ENCODE measurements around the gene HDDC3. TPM values are rescaled to one million over a fixed set of nuclear protein-coding genes. Genes with fewer than 3 reads are reported as not detected.

Gene HDDC3
- total and polyA plus RNA-seq, 3 experiments from 2014 or later, result 34.7 to 43.5 (median 39.5) TPM

GRCh38 chr15:90952901-90953677 lies 20.7 kb upstream of the HDDC3 start:
- Mint-ChIP-seq H3K36me3 (peaks cover 0 to 60% (median 3%) of the 10 kb centered on the region in 3 donors), H3K9me3 (no peaks in the 10 kb centered on the region), H3K27me3 (no peaks in the 10 kb centered on the region), H3K4me1 (peaks cover 5 to 27% (median 14%) of the 10 kb centered on the region in 3 donors), H3K27ac (peak overlapping the region in 1 of 8 donors; percentile 90), H3K4me3 (peak overlapping the region in 4 of 7 donors; percentile 25 to 74 (median 42))
- DNase-seq, result no peak
- peaks cover 4% of the 10 kb centered on the region for H3K36me3 ChIP-seq (ENCODE audit: insufficient read depth, low read length)
- no peak overlapping the region for H3K27ac ChIP-seq (ENCODE audit: low read depth, low read length)
- H3K9me3 ChIP-seq (ENCODE audit: low read length), result no peaks in the 10 kb centered on the region
- no peak overlapping the region for H3K4me3 ChIP-seq (ENCODE audit: low read length)
- POLR2A ChIA-PET, result interaction anchor here (0.6 kb wide), 1 partner anchor 85 kb away, joined by 3 read pairs; no protein-coding TSS in a partner anchor
- H3K4me1 ChIP-seq (ENCODE audit: insufficient read depth, low read length), result peaks cover 14% of the 10 kb centered on the region
- CTCF ChIA-PET, result interaction anchor here (1.5 to 9.2 kb wide), 2 partner anchors 13 to 19 kb away, joined by 4 to 158 read pairs; partner anchors contain the start of genes HDDC3 and UNC45A
- H3K27me3 ChIP-seq (ENCODE audit: insufficient read depth, low read length, poor library complexity, severe bottlenecking), result no peaks in the 10 kb centered on the region

DNA sequence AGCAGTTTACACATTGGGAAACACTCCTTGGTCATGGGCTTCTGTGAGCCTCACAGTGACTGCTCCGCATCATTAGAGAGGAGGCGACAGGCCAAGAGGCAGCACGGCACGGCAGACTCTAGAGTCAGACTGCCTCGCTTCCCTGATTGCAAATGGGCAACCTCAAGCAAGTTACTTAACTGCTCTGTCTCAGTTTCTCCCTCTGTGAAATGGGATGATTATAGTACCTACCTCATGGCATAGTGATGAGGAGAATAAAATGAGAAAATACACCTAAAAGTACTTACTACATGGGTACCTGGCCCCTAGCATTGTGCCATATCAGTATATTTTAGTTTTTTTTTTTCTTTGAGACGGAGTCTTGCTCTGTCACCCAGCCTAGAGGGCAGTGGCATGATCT lies 18.3 kb upstream of the HDDC3 start:
- H3K27ac Mint-ChIP-seq, result peak overlapping the region in 1 of 8 donors; percentile 29
- peaks cover 12% of the 10 kb centered on the region for H3K36me3 ChIP-seq (ENCODE audit: insufficient read depth, low read length)

DNA sequence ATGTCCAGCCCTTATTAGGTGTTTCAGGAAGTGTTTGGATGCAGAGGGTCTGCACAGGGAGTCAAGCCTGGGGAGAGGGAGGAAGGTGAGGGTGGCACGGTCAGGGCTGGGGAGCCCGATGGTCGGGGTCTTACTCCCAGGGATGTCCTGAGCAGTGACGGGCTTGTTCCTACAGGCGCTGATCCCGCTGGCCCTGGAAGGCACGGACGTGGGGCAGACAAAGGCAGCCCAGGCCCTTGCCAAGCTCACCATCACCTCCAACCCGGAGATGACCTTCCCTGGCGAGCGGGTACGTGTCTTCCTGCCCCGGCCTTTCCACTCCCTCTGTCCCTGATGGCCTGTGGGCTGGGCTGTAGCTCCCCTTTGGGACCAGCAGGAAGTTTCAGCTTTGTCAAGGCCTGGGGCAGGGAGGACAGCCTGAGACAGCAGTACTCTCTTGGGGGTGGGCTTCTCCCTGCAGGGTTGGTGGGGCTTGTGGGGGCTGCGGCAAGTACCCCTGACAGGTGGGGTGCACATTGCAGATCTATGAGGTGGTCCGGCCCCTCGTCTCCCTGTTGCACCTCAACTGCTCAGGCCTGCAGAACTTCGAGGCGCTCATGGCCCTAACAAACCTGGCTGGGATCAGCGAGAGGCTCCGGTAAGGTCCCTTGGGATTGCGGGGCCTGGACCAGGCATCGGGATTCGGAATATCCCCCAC lies 17.8 kb upstream of the HDDC3 start:
- Histone ChIP-seq H3K9me3 (ENCODE audit: low read length) (no peaks in the 10 kb centered on the region), H3K4me1 (ENCODE audit: insufficient read depth, low read length) (peaks cover under 1% of the 10 kb centered on the region), H3K4me3 (ENCODE audit: low read length) (no peak overlapping the region), H3K36me3 (ENCODE audit: insufficient read depth, low read length) (peaks cover 12% of the 10 kb centered on the region), H3K27ac (ENCODE audit: low read depth, low read length) (peak overlapping the region; percentile 16), H3K27me3 (ENCODE audit: insufficient read depth, low read length, poor library complexity, severe bottlenecking) (no peaks in the 10 kb centered on the region)
- peak overlapping the region in 2 of 8 donors; percentile 29 to 41 for H3K27ac Mint-ChIP-seq
- no peaks in the 10 kb centered on the region for H3K9me3 Mint-ChIP-seq
- peaks cover 0 to 84% (median 7%) of the 10 kb centered on the region in 3 donors for H3K36me3 Mint-ChIP-seq
- ChIA-PET POLR2A (interaction anchor here (0.6 kb wide), 1 partner anchor 18 kb away, joined by 3 read pairs; the partner anchor contains the start of gene HDDC3), CTCF (interaction anchor here (1.5 to 9.2 kb wide), 2 partner anchors 16 to 18 kb away, joined by 5 to 158 read pairs; partner anchors contain the start of genes HDDC3 and UNC45A)
- no peak overlapping the region for H3K4me3 Mint-ChIP-seq
- DNase-seq, result no peak
- H3K4me1 Mint-ChIP-seq, result peaks cover 0 to 9% (median 5%) of the 10 kb centered on the region in 3 donors
- H3K27me3 Mint-ChIP-seq, result no peaks in the 10 kb centered on the region

More for the DNA sequence above, 18.3 kb upstream of the HDDC3 start:
- H3K9me3 Mint-ChIP-seq, result no peaks in the 10 kb centered on the region
- CTCF ChIA-PET, result interaction anchor here (9.2 kb wide), 1 partner anchor 17 kb away, joined by 158 read pairs; the partner anchor contains the start of genes HDDC3 and UNC45A
- no peak for DNase-seq
- H3K4me1 Mint-ChIP-seq, result peaks cover 1 to 13% (median 5%) of the 10 kb centered on the region in 3 donors
- Histone ChIP-seq H3K4me1 (ENCODE audit: insufficient read depth, low read length) (peaks cover 6% of the 10 kb centered on the region), H3K27ac (ENCODE audit: low read depth, low read length) (no peak overlapping the region), H3K4me3 (ENCODE audit: low read length) (no peak overlapping the region), H3K27me3 (ENCODE audit: insufficient read depth, low read length, poor library complexity, severe bottlenecking) (no peaks in the 10 kb centered on the region), H3K9me3 (ENCODE audit: low read length) (no peaks in the 10 kb centered on the region)
- H3K36me3 Mint-ChIP-seq, result peaks cover 0 to 80% (median 7%) of the 10 kb centered on the region in 3 donors
- POLR2A ChIA-PET, result no interaction called here
- H3K27me3 Mint-ChIP-seq, result no peaks in the 10 kb centered on the region
- no peak overlapping the region for H3K4me3 Mint-ChIP-seq

GRCh38 chr15:90948506-90948905 lies 16.2 kb upstream of the HDDC3 start:
- Histone ChIP-seq H3K27ac (ENCODE audit: low read depth, low read length) (no peak overlapping the region), H3K36me3 (ENCODE audit: insufficient read depth, low read length) (peaks cover 26% of the 10 kb centered on the region), H3K4me1 (ENCODE audit: insufficient read depth, low read length) (no peaks in the 10 kb centered on the region), H3K9me3 (ENCODE audit: low read length) (no peaks in the 10 kb centered on the region), H3K4me3 (ENCODE audit: low read length) (no peak overlapping the region), H3K27me3 (ENCODE audit: insufficient read depth, low read length, poor library complexity, severe bottlenecking) (no peaks in the 10 kb centered on the region)
- Mint-ChIP-seq H3K27me3 (no peaks in the 10 kb centered on the region), H3K4me3 (no peak overlapping the region), H3K9me3 (no peaks in the 10 kb centered on the region), H3K27ac (peak overlapping the region in 1 of 8 donors; percentile 36), H3K4me1 (peaks cover 0 to 2% (median 0%) of the 10 kb centered on the region in 3 donors), H3K36me3 (peaks cover 0 to 90% (median 7%) of the 10 kb centered on the region in 3 donors)
- POLR2A ChIA-PET, result no interaction called here
- DNase-seq, result no peak
- CTCF ChIA-PET, result interaction anchor here (1.2 to 3.3 kb wide), 3 partner anchors 9 to 16 kb away, joined by 3 to 14 read pairs (median 5); partner anchors contain the start of genes HDDC3 and UNC45A

GRCh38 chr15:90947577-90948357 lies 15.4 kb upstream of the HDDC3 start:
- no peaks in the 10 kb centered on the region for H3K27me3 ChIP-seq (ENCODE audit: insufficient read depth, low read length, poor library complexity, severe bottlenecking)
- H3K4me1 Mint-ChIP-seq, result no peaks in the 10 kb centered on the region
- no peak for DNase-seq
- ChIA-PET CTCF (interaction anchor here (1.2 to 3.3 kb wide), 4 partner anchors 10 to 16 kb away, joined by 3 to 14 read pairs (median 8); partner anchors contain the start of genes HDDC3 and UNC45A), POLR2A (no interaction called here)
- H3K27ac Mint-ChIP-seq, result peak overlapping the region in 1 of 8 donors; percentile 76
- H3K4me3 Mint-ChIP-seq, result peak overlapping the region in 1 of 7 donors; percentile 68
- H3K9me3 Mint-ChIP-seq, result no peaks in the 10 kb centered on the region
- H3K27ac ChIP-seq (ENCODE audit: low read depth, low read length), result no peak overlapping the region
- peaks cover 33% of the 10 kb centered on the region for H3K36me3 ChIP-seq (ENCODE audit: insufficient read depth, low read length)
- no peaks in the 10 kb centered on the region for H3K4me1 ChIP-seq (ENCODE audit: insufficient read depth, low read length)
- H3K9me3 ChIP-seq (ENCODE audit: low read length), result no peaks in the 10 kb centered on the region
- H3K4me3 ChIP-seq (ENCODE audit: low read length), result no peak overlapping the region
- peaks cover 0 to 90% (median 7%) of the 10 kb centered on the region in 3 donors for H3K36me3 Mint-ChIP-seq
- no peaks in the 10 kb centered on the region for H3K27me3 Mint-ChIP-seq

DNA sequence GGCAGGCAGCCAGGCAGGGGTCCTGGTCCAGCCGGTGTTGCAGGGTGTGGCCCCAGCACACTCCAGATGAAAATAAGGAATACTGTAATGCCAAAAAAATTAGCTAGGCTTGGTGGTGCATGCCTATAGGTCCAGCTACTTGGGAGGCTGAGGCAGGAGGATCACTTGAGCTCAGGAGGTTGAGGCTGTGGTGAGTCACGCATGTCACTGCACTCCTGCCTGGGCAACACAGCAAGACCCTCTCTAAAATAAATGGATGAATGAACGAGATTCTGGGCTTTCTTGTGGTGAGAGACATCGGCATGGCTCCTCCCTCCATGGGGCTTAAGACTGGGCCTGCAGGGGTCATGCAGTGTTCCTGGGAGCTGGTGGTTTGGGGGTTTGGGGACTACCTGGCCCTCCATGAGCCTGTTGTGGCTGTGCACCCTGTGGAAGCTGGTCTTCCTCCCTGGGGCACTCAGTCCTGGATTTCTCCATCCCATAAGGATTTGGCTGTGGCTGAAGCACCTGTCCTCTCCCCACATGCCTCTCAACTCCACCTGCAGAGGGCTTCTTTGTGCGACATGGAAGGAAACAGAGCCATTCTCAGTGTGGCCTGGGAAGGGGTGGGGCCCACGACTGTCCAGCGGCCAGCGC lies 14.7 kb upstream of the HDDC3 start:
- no peak overlapping the region for H3K4me3 ChIP-seq (ENCODE audit: low read length)
- DNase-seq, result no peak
- no peaks in the 10 kb centered on the region for H3K27me3 Mint-ChIP-seq
- H3K27me3 ChIP-seq (ENCODE audit: insufficient read depth, low read length, poor library complexity, severe bottlenecking), result no peaks in the 10 kb centered on the region
- H3K27ac Mint-ChIP-seq, result peak overlapping the region in 1 of 8 donors; percentile 76
- peaks cover 0 to 92% (median 5%) of the 10 kb centered on the region in 3 donors for H3K36me3 Mint-ChIP-seq
- no peaks in the 10 kb centered on the region for H3K9me3 ChIP-seq (ENCODE audit: low read length)
- no peak overlapping the region for H3K4me3 Mint-ChIP-seq
- ChIA-PET POLR2A (no interaction called here), CTCF (interaction anchor here (1.3 to 3.3 kb wide), 4 partner anchors 10 to 15 kb away, joined by 3 to 17 read pairs (median 13); partner anchors contain the start of genes HDDC3 and UNC45A)
- H3K4me1 Mint-ChIP-seq, result no peaks in the 10 kb centered on the region
- no peaks in the 10 kb centered on the region for H3K4me1 ChIP-seq (ENCODE audit: insufficient read depth, low read length)
- H3K27ac ChIP-seq (ENCODE audit: low read depth, low read length), result no peak overlapping the region
- H3K36me3 ChIP-seq (ENCODE audit: insufficient read depth, low read length), result peaks cover 38% of the 10 kb centered on the region
- no peaks in the 10 kb centered on the region for H3K9me3 Mint-ChIP-seq

GRCh38 chr15:90946538-90946937 lies 14.2 kb upstream of the HDDC3 start:
- H3K4me1 ChIP-seq (ENCODE audit: insufficient read depth, low read length), result no peaks in the 10 kb centered on the region
- Mint-ChIP-seq H3K4me3 (no peak overlapping the region), H3K27ac (peak overlapping the region in 1 of 8 donors; percentile 21), H3K36me3 (peaks cover 0 to 89% (median 4%) of the 10 kb centered on the region in 3 donors), H3K27me3 (no peaks in the 10 kb centered on the region), H3K9me3 (no peaks in the 10 kb centered on the region), H3K4me1 (no peaks in the 10 kb centered on the region)
- DNase-seq, result no peak
- H3K27ac ChIP-seq (ENCODE audit: low read depth, low read length), result no peak overlapping the region
- no peak overlapping the region for H3K4me3 ChIP-seq (ENCODE audit: low read length)
- H3K27me3 ChIP-seq (ENCODE audit: insufficient read depth, low read length, poor library complexity, severe bottlenecking), result no peaks in the 10 kb centered on the region
- peaks cover 42% of the 10 kb centered on the region for H3K36me3 ChIP-seq (ENCODE audit: insufficient read depth, low read length)
- H3K9me3 ChIP-seq (ENCODE audit: low read length), result no peaks in the 10 kb centered on the region
- ChIA-PET POLR2A (interaction anchor here (0.6 kb wide), 1 partner anchor 12 kb away, joined by 5 read pairs; the partner anchor contains the start of gene UNC45A), CTCF (interaction anchor here (1.2 to 3.3 kb wide), 5 partner anchors 8 to 15 kb away, joined by 3 to 17 read pairs (median 12); partner anchors contain the start of genes HDDC3, RCCD1 and UNC45A)
